NCI-H1436 treated with DMSO at 0.1 percent for 48 hours (cell line): ENCODE measurements around the gene IRF6.

Source experiments
- DNase-seq: peaks from one replicate; lab custom pipeline; 2025; lab: John Stamatoyannopoulos, UW

IRF6 gene

GRCh38 chr1:209759829-209760359, 46.0 kb downstream of the IRF6 start:
- no peak for DNase-seq

GRCh38 chr1:209758400-209758799, 47.5 kb downstream of the IRF6 start:
- DNase-seq: no peak

DNA sequence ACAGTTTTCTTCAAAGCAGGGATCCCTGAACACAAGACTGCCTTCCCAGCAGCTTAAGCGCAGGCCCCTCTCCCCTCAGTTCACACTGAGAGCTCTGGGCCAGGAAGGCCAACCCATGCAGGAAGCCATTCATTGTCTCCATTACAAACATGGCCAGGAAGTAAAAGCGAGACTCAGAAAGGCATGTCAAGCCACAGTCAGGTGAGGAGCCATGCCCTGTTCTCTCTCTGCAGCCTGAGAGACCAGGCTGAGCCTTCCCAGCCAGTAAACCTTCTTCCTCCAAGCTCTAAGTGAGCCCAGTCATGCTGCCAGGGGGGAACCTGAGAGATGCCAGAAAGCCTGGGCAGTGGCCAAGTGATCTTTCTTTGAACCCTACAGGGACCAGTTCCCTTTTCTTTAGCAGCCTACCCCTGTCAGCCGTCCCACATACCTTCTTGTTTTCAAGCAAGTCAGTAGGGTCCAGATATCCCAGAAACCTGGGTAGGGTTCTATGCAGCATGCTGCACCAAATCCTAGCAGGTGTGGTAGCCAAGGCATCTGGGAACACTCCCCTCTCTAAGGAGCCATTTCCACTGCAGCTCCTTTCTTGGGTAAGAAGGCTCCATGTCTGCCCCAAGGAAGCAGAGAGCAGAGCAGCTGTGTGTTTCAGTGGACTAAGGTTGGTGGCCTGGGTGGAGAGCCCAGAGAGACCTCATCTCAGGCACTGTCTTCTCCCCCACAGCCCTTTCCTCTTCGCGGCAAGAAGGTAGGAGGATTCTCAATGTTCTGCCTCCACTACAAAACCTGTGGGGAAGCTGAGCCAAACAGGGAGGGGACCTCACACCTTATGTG, 49.1 kb downstream of the IRF6 start:
- no peak for DNase-seq

GRCh38 chr1:209755926-209756614, 49.9 kb downstream of the IRF6 start, which contains the start of gene TRAF3IP3:
Gene TRAF3IP3 (plus strand): TSS chr1:209756053. CDS start chr1:209760040, 3,987 bp downstream.
- no peak for DNase-seq

GRCh38 chr1:209755256-209755655, 50.7 kb downstream of the IRF6 start:
- DNase-seq: no peak

DNA sequence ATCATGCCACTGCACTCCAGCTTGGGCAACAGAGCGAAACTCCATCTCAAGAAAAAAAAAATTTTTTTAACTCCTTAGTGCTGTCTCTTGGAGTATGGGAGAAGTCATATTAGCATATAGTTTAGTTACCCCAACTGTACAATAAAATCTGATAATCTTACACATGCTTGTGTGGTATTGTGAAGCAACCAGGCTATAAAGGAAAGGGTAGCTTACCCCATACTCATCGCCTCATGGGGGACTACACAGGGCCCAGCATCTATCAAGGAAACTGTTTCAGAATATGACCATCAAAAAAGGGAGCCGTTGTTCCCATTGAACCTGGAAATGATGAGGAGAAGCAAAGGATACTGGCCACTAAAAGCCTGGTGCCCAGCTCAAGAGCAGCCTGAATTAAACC, 53.1 kb downstream of the IRF6 start:
- DNase-seq: no peak

- DNase-seq: no peak
Measured at GRCh38 chr1:209751627-209752231, 54.2 kb downstream of the IRF6 start.

- no peak for DNase-seq
Measured at GRCh38 chr1:209749670-209750323, 56.1 kb downstream of the IRF6 start.

DNA sequence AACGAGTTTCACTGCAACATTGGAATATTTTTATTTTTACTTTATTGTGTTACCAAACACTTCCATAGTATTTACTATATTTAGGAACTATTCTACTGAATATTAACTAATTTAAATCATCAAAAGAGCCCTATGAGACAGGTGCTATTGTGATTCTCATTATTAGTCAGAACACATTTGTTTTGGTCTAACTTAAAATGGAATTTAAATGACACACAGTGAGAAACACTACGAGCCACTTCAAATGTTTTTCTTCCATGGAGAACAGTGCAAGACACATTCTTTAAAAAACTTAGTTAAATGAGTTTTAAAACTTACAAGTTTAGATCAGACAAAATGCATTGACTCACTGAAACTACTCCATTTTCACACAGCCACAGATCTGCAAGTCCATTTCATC, 56.7 kb downstream of the IRF6 start:
- no peak for DNase-seq

GRCh38 chr1:209748620-209749019, 57.3 kb downstream of the IRF6 start:
- DNase-seq: no peak

DNA sequence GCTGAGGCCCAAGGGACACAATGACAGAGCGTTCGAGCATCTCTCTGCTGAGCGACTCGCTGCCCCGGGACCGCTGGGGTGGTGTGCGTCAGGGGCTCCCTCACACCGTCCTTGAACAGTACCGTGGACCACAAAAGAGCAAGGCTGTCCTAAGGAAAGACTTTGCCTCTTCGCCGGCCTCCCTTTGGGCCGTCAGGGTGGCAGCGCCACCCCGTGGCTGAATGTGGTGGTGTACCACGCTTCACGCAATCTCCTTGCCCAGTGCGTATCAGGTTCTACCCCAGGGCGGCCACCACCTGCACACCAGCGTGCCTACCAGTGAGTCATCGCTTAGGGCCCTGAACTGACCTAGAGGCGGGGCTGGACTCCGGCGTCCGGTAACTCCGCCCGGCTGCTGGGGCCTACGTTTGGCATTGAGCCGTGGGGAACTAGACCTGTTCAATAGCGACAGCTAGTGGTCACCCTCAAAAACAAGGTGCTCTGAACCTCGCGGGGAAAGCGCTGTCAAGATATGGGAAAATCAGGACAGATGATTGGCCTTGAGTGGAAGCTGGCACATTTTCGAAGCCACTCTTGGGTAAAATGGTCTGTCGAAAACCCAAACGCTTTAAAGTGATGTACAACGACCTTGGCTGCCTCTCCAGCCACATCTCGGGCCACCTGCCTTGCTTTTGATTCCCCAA, 58.2 kb downstream of the IRF6 start:
- no peak for DNase-seq

DNA sequence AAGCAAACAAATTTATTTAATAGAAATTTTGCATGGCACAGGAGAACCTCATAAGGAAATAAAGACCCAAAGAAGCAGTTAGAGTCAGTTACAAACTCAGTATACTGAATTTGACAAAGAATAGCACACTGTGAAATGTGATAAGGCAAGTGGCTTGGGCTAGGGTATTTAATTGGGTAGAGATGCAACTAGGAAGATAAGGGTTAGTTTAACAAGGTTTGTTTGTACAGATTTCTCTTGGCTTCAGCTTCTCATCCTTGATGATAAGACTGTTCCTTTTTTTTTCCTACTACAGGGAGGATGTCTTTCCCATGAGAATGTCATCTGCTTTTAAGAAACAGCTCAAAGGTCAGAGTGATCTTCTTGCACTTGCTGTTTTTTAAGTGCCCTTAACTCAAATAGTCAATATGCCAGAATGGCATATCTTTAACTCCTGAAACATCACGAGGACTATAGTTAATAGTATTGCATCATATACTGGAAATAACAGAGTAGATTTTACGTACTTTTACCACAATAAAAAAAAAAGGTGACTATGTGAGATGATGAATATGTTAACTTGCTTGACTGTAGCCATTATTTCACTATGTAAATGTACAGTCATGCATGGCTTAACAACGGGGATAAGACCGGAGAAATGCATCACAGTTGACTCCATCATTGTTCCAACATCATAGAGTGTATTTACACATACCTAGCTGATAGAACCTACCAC, 59.3 kb downstream of the IRF6 start:
- DNase-seq: no peak

GRCh38 chr1:209743145-209743482, 62.8 kb downstream of the IRF6 start:
- no peak for DNase-seq

DNA sequence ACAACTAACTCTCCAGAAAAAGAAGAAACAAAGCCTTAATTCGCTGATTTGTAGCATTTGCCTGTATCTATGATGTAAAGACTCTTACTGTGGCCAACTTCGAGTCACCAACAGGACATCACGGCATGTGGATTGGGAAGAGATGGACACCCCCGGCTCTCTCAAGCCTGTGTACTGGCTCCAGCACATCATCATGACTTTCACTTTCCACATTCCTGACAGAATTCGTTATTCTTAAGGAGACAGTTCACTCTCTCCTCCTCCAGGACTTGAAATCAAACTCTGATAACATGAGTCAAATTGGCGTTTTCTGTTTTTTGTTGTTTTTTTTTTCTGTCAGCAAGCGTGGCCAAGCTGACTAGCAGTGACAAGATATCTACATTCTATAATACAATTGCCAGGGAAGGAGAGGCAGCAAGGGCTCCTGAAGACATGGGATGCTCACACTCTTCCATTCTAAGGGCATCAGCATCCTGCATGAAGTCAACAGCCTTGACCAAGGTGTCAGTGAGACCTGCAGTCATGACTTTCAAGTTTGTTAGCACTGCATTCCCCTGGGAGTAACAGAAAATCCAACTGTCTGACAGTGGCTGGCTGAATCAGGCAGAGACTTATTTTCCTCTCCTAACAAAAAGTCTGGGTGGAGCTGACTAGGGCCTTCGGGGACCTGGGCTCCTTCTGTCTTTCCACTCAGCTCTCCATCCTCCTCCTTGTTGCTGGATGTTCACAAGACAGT, 63.4 kb downstream of the IRF6 start:
- DNase-seq: no peak

GRCh38 chr1:209741889-209742288, 64.1 kb downstream of the IRF6 start:
- no peak for DNase-seq

DNA sequence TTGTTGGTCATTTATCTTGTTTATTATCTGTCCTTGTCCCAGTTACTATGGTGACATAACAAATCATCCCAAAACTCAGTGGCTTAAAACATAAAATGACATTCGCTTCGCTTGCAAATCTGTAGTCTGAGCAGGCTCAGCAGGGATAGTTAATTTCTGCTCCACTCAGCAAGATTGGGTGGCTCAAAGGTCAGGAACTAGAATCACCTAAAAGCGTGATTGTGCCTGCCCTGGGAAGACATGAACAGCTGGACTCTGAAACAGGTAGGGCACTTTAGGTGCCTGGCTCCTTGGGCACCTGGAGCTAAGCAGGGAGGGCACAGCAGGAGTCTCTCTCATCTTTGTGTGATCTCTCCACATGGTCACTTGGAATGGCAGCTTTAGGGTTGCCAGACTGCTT, 64.7 kb downstream of the IRF6 start:
- no peak for DNase-seq

GRCh38 chr1:209738270-209738669, 67.7 kb downstream of the IRF6 start:
- no peak for DNase-seq

DNA sequence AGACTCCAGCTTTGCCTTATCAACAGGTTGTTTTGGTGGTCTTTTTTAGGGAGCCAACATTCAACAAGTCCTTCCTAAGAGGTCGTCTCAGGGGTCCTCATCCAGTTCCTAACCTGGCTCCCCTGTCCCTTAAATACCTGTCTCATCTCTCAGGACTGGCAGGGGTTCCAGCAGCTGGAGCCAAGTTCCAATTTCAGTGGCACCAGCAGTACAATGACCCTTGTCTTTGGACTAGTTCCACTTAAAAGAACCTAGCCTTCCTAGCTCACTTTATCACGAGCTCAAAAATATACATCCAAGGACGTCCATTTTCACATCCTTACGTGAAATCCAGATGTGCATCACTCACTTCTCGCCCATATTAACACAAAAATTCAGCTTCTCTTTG, 68.8 kb downstream of the IRF6 start:
- DNase-seq: no peak

GRCh38 chr1:209736490-209737117, 69.3 kb downstream of the IRF6 start:
- DNase-seq: no peak
